IgD-negative memory B cell (primary cell): ENCODE measurements around the gene TMEM50B. TPM values are rescaled to one million over a fixed set of nuclear protein-coding genes. Genes with fewer than 3 reads are reported as not detected.
A peak's percentile ranks its signal among the peaks of the same experiment; 100 is the strongest.
"Not testable (repeated sequence)": the region's sequence is repeated elsewhere in the genome, so short reads cannot be mapped to it uniquely, and the experiment has no call there.

Experiments used
- H3K27ac Mint-ChIP-seq, 3 donors: one replicate each; pipeline ENCODE4 v1.8.0; 2020 to 2022; ENCODE audit warnings: mild to moderate bottlenecking in 3 of 3, mixed read lengths in 3 of 3, moderate library complexity in 1 of 3
- H3K27me3 Mint-ChIP-seq: one replicate; pipeline ENCODE4 v1.8.0; 2021; ENCODE audit warnings: mixed read lengths
- H3K36me3 Mint-ChIP-seq: one replicate; pipeline ENCODE4 v1.8.0; 2020; ENCODE audit warnings: mild to moderate bottlenecking, mixed read lengths
- H3K4me1 Mint-ChIP-seq, 3 donors: one replicate each; pipeline ENCODE4 v1.8.0; 2020 to 2022; ENCODE audit warnings: mixed read lengths in 3 of 3, mild to moderate bottlenecking in 1 of 3
- H3K4me3 Mint-ChIP-seq, 4 donors: one replicate each; pipeline ENCODE4 v1.8.0; 2020 to 2022; ENCODE audit warnings: mild to moderate bottlenecking in 4 of 4, mixed read lengths in 4 of 4, moderate library complexity in 3 of 4
- H3K9me3 Mint-ChIP-seq, 3 donors: one replicate each; pipeline ENCODE4 v1.8.0; 2020 to 2021; ENCODE audit warnings: mixed read lengths in 3 of 3, mild to moderate bottlenecking in 1 of 3
- polyA plus RNA-seq: library from polyadenylated mRNA; unstranded; fragments of 300-500 nt; fragmentation: Illumina TruSeq; gene quantifications from one replicate; pipeline ENCODE4 v1.2.3, GENCODE V29; 2021

TMEM50B gene
- polyA plus RNA-seq, 1 donor from 2014 or later, result 31.9 TPM

DNA sequence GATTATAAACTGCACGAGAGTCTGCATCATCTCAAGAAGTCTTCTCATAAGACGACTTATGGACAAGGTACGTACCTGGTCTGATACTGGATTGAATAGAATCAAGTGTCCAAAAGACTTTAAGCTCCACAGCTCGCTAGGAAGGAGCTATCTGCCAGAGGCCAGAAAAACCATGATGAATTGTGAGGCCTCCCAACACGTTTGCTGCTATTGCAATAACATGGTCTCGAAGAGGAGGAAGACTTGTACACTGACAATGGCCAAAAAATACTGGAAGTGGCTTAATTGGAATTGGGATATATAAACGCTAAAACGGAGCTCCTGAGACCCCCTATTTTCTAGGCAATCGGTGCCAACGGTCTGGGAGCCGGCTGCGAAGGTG lies 11.2 kb upstream of the TMEM50B start:
- Mint-ChIP-seq H3K36me3 (no peaks in the 10 kb centered on the region), H3K27ac (peak overlapping the region; percentile 71 to 88 (median 84)), H3K9me3 (no peaks in the 10 kb centered on the region), H3K4me1 (peaks cover 5 to 10% (median 5%) of the 10 kb centered on the region in 3 donors), H3K4me3 (peak overlapping the region; percentile 88 to 98 (median 94)), H3K27me3 (peaks cover 1% of the 10 kb centered on the region)

DNA sequence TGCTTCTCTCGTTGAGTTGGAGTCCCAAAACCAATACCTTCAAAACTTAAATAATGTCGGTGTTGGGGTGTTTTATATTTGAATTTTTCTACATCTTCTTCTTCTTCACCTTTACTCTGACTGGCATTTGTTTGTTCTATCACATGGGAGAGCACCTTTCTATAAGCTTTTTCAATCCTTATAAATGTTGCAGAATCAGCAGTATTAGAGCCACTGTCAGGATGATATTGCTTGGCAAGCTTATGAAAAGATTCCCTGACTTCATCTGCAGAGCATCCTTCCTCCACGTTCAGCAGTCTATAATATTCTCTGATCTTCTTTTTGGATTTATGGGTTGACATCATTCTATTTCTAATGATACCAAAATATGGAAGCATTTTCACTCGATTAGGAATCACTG lies 9.2 kb upstream of the TMEM50B start:
- Mint-ChIP-seq H3K27ac (peak overlapping the region in 2 of 3 donors; percentile 14 to 25), H3K4me1 (peaks cover 5 to 10% (median 5%) of the 10 kb centered on the region in 3 donors), H3K4me3 (peak overlapping the region in 1 of 4 donors; percentile 63), H3K9me3 (no peaks in the 10 kb centered on the region), H3K27me3 (peaks cover 1% of the 10 kb centered on the region), H3K36me3 (no peaks in the 10 kb centered on the region)

DNA sequence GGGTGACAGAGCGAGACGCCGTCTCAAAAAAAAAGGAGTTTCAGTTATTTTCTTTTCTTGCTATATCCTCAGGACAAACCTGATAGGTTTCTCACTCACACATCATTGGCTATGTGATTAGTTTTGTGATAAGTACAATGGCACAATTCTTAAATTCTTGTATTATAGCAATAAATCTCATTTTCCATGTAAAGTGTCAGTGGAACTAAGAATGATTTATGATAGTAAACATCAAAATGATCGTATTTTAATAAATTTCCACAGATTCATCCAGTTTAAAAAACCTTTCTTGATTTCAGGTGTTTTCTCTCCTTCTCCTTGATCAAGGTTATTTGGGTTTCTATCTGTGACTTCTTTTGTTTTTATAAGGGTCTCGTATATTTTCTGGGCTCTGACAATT lies 8.2 kb upstream of the TMEM50B start:
- Mint-ChIP-seq H3K27me3 (no peaks in the 10 kb centered on the region), H3K36me3 (no peaks in the 10 kb centered on the region), H3K9me3 (no peaks in the 10 kb centered on the region), H3K4me3 (peak overlapping the region in 1 of 4 donors; percentile 63), H3K27ac (no peak overlapping the region), H3K4me1 (peaks cover 5 to 10% (median 5%) of the 10 kb centered on the region in 3 donors)

DNA sequence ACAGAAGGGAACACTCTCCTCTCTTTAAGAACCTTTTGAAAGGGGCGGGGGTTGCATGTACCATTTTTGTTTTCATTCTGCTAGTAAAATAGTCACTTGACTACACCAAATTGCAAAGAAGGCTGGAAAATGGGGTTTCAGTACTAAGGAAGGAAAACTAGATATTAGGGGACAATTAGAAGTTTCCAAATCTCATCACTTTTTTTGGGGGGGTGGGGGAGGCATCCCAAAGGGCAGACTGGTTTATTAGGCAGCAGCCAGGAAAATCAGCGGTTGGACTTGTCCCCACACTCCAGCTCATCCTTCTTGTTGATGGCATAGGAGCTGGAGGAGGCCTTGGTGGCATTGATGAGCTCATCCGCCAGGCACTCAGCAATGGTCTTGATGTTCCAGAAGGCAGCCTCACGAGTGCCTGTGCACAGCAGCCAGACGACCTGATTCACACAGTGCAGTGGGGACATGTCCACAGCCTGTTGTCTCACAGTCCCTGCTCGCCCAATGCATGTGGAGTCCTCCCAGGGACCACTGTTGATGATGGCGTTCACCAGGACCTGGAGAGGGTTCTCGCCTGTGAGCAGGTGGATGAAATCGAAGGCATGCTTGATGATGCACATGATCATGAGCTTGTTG lies 1.7 kb upstream of the TMEM50B start:
- no peaks in the 10 kb centered on the region for H3K9me3 Mint-ChIP-seq
- peaks cover 1% of the 10 kb centered on the region for H3K36me3 Mint-ChIP-seq
- peak overlapping the region in 1 of 3 donors; percentile 97 for H3K27ac Mint-ChIP-seq
- H3K27me3 Mint-ChIP-seq, result no peaks in the 10 kb centered on the region
- peak overlapping the region in 3 of 4 donors; percentile 12 to 99 (median 95) for H3K4me3 Mint-ChIP-seq
- H3K4me1 Mint-ChIP-seq, result peaks cover 8 to 17% (median 12%) of the 10 kb centered on the region in 3 donors

DNA sequence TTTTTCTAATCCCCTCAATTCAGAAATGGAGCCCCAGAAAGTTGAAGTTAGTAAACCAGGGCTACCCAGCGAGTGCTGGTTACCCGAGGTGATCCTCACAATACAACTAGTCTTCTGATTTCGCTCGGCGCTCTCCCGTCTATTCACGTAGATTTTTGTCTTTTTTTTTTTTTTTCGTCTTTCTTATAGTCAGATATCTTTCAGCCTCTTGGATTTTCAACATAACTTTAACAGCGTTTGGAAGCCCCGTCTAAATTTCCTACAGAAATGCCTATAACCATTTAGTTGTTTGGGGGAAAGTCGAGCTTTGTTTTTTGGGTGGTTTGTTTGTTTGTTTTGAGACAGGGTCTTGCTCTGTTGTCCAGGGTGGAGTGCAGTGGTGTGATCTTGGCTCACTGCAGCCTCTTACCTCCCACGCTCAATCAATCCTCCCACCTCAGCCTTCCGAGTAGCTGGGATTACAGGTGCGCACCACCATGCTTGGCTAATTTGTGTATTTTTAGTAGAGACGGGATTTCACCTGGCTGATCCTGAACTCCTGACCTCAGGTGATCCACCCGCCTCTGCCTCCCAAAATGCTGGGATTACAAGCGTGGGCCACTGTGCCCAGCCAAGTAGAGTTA lies 818 bp upstream of the TMEM50B start:
- Mint-ChIP-seq H3K4me1 (peaks cover 8 to 17% (median 12%) of the 10 kb centered on the region in 3 donors), H3K36me3 (peaks cover 1% of the 10 kb centered on the region), H3K27ac (peak overlapping the region; percentile 83 to 97 (median 93)), H3K9me3 (no peaks in the 10 kb centered on the region), H3K4me3 (peak overlapping the region; percentile 91 to 99 (median 96)), H3K27me3 (no peaks in the 10 kb centered on the region)

DNA sequence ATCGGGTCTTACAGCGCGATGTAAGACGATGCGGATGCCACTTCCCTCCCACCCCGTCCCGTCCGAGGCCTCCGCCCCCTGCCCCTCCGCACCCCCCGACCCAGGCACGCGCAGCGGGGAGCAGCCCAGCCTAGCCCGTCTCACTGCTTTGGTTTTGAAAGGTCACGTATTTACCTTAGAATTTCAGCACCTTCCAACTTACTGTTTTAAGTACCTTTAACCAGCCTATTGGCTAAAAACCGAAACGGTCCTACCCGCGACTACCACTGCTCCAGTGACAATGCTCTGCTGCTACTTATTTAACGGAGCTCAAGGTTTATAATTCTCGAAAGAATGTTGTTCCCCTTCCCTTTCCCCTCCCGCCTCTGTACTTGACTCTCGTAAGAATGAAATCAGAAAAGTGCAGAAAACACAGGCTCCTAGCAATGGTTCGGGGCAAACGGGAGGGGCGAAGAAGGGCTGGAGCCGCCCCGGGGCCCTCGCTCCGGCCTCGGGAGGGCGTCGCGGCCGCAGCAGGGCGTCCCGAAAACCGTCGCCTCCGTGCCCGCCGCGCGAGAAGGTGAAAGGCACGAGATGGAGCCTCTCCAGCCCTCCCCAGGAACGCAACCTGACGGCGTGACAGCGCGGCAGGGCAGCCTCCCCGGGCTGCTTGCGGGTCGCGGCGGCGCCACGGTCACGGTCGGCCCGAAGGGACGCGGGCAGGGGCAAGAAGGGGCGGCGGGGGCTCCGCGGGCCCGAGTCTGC lies 667 bp downstream of the TMEM50B start:
- peak overlapping the region; percentile 73 to 97 (median 93) for H3K27ac Mint-ChIP-seq
- H3K36me3 Mint-ChIP-seq, result peaks cover 1% of the 10 kb centered on the region
- H3K9me3 Mint-ChIP-seq, result no peaks in the 10 kb centered on the region
- H3K27me3 Mint-ChIP-seq, result no peaks in the 10 kb centered on the region
- peak overlapping the region; percentile 91 to 99 (median 97) for H3K4me3 Mint-ChIP-seq
- peaks cover 8 to 17% (median 12%) of the 10 kb centered on the region in 3 donors for H3K4me1 Mint-ChIP-seq

DNA sequence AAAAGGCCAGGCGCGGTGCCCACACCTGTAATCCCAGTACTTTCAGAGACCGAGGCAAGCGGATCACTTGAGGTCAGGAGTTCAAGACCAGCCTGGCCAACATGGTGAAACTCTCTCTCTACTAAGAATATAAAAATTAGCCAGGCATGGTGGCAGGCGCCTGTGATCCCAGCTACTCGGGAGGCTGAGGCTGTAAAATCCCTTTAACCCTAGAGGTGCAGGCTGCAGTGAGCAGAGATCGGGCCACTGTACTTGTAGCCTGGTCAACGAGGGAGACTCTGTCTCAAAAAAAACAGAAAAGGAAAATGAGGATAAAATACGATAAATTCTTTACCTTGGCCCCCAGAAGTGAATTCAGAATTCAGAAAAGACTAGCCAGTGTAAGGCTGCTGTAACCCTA lies 1.6 kb downstream of the TMEM50B start:
- Mint-ChIP-seq H3K4me3 (peak overlapping the region; percentile 91 to 99 (median 97)), H3K9me3 (peaks cover 0 to 3% (median 0%) of the 10 kb centered on the region in 3 donors), H3K27me3 (no peaks in the 10 kb centered on the region), H3K27ac (peak overlapping the region; percentile 73 to 97 (median 93)), H3K36me3 (peaks cover 4% of the 10 kb centered on the region), H3K4me1 (peaks cover 12 to 17% (median 15%) of the 10 kb centered on the region in 3 donors)

DNA sequence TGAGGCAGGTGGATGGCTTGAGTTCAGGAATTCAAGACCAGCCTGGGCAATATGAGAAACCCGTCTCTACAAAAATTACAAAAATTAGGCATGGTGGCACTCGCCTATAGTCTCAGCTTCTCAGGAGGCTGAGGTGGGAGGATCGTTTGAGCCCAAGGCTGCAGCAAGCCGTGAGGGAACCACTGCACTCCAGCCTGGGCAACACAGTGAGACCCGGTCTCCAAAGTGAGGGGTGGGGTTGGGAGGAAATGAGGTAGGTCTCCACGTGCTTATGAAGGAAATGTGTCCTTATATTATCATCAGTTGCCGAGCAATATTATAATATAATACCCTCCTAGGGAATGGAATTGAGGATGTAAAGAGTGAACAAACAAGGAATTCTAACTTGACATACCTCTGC lies 2.7 kb downstream of the TMEM50B start:
- Mint-ChIP-seq H3K4me3 (peak overlapping the region in 3 of 4 donors; percentile 41 to 99 (median 51)), H3K27ac (peak overlapping the region in 1 of 3 donors; percentile 48), H3K4me1 (peaks cover 12 to 17% (median 14%) of the 10 kb centered on the region in 3 donors), H3K27me3 (no peaks in the 10 kb centered on the region), H3K9me3 (peaks cover 0 to 3% (median 0%) of the 10 kb centered on the region in 3 donors), H3K36me3 (peaks cover 6% of the 10 kb centered on the region)

DNA sequence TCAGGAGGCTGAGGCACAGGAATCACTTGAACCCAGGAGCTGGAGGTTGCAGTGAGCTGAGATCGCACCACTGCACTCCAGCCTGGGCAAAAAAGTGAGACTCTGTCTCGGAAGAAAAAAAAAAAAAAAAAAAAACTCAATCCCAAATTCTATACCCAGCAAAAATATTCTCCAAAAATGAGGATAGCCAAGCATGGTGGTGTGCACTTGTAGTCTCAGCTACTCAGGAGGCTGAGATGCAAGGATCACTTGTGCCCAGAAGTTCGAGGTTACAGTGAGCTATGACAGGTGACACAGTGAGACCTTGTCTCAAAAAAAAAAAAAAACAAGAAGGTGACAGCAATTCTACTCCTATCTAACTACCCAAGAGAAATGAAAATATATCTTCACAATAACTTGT lies 6.4 kb downstream of the TMEM50B start:
- Mint-ChIP-seq H3K27me3 (no peaks in the 10 kb centered on the region), H3K27ac (no peak overlapping the region), H3K36me3 (peaks cover 4% of the 10 kb centered on the region), H3K9me3 (peaks cover 0 to 3% (median 0%) of the 10 kb centered on the region in 3 donors), H3K4me3 (no peak overlapping the region), H3K4me1 (peaks cover 8 to 16% (median 12%) of the 10 kb centered on the region in 3 donors)

DNA sequence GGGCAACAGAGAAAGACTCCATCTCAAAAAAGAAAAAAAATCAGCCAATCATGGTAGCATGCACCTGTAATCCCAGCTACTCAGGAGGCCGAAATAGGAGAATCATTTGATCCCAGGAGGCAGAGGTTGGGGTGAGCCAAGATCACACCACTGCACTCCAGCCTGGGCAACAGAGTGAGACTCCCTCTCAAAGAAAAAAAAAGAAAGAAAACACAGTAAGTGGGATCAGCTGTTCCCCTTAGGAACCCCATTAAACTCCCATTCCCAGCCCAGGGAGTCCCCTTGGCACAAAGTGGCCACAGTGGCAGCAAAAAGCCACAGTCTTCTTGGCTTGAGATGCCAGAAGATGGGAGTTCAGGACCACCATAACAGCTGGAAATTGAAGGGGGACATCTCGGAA lies 9.1 kb downstream of the TMEM50B start:
- Mint-ChIP-seq H3K9me3 (peaks cover 0 to 3% (median 0%) of the 10 kb centered on the region in 3 donors), H3K4me3 (no peak overlapping the region), H3K4me1 (peaks cover 7 to 13% (median 12%) of the 10 kb centered on the region in 3 donors), H3K27me3 (no peaks in the 10 kb centered on the region), H3K27ac (peak overlapping the region in 1 of 3 donors; percentile 76), H3K36me3 (peaks cover 6% of the 10 kb centered on the region)

DNA sequence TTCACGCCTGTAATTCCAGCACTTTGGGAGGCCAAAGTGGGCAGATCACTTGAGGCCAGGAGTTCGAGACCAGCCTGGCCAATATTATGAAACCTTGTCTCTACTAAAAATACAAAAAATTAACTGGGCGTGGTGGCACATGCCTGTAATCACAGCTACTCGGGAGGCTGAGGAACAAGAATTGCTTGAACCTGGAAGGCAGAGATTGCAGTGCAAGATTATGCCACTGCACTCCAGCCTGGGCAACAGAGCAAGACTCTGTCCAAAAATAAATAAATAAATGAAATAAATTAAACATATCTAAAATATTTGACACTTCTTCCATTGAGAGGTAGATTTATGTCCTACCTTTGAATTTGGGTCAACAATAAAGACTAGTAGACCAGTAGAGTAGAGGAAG lies 10.6 kb downstream of the TMEM50B start:
- not testable (repeated sequence) for H3K36me3 Mint-ChIP-seq, H3K9me3 Mint-ChIP-seq, H3K4me3 Mint-ChIP-seq, H3K27ac Mint-ChIP-seq, H3K27me3 Mint-ChIP-seq
- H3K4me1 Mint-ChIP-seq, result peaks cover 7 to 13% (median 12%) of the 10 kb centered on the region in 3 donors

DNA sequence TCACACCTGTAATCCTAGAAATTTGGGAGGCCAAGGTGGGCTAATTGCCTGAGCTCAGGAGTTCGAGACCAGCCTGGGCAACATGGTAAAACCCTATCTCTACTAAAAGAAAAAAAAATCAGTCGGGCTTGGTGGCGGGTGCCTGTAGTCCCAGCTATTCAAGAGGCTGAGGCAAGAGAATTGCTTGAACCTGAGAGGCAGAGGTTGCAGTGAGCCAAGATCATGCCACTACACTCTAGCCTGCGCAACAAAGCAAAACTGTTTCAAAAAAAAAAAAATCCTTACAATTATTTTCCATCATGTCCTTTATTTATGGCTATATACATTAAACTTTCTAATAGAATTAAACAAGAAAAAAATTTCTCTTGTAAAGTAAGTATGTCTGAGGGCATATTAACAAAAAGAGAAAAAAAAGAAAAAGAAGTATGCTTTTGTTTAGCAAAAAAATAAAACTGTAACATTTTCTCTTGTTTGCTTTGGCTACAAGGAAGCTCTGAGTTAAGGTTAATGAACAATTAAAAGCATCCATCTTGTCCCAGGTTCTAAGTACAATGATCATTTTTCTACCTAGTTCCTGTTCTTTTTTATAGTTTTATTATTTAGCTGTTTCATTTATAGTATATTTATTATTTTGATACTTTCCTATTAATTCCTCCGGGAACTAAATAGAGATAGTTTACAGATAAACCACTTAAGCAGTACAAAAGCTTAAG lies 18.1 kb downstream of the TMEM50B start:
- no peaks in the 10 kb centered on the region for H3K27me3 Mint-ChIP-seq
- H3K4me3 Mint-ChIP-seq, result no peak overlapping the region
- peaks cover 3% of the 10 kb centered on the region for H3K36me3 Mint-ChIP-seq
- no peaks in the 10 kb centered on the region for H3K4me1 Mint-ChIP-seq
- H3K27ac Mint-ChIP-seq, result no peak overlapping the region
- no peaks in the 10 kb centered on the region for H3K9me3 Mint-ChIP-seq

DNA sequence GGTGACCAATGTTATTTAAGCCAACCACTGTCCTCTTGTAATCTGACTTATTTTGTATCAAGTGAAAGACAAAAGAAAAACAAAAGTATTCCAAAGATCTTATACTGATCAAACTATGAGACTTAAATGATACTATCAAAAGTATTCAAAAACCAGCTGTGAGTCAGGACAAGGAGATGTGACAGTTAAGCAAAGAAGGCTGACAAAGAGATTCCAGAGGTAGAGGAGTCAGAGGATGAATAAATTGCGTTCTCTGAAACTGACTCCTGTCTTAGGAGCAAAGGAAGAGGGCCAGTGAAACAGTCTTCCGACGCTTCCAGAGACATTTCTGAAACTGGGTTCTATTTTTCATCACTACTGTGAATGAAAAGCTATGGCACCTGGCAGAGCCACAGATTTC lies 20.9 kb downstream of the TMEM50B start:
- no peaks in the 10 kb centered on the region for H3K27me3 Mint-ChIP-seq
- H3K4me3 Mint-ChIP-seq, result no peak overlapping the region
- peaks cover 3% of the 10 kb centered on the region for H3K36me3 Mint-ChIP-seq
- no peaks in the 10 kb centered on the region for H3K9me3 Mint-ChIP-seq
- H3K4me1 Mint-ChIP-seq, result no peaks in the 10 kb centered on the region
- no peak overlapping the region for H3K27ac Mint-ChIP-seq

DNA sequence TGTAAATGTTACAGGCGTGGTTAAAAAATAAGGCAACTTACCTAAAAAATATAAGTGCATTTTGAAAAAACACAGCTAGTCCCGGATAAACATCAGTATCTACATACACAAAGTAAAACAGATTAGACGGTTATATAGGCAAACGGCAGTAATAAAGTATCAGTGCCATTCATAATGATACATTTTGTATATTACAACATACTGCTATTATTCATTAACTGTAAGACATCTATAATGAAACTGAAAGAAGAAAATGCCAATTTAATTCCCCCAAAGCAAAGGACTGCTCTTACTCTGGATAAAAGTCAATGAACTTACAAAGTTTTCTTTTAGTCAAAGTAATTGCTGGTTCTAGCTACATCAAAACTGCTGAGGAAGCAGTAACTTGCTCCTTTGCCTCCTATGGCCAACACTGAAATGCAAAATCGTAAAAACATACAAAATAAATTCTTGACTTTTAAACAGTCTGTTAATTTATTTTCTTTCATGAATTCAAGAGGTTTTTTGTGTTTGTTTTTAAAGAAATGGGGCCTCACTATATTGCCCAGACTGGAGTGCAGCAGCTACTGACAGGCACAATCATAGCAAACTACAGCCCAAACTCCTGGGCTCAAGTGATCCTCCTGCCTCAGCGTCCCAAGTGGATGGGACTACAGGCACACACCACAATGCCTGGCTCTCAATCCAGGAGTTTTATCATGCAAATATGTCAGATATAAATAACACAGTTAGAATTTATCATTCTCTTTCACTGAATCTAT lies 23.9 kb downstream of the TMEM50B start:
- Mint-ChIP-seq H3K27ac (no peak overlapping the region), H3K4me1 (no peaks in the 10 kb centered on the region), H3K9me3 (no peaks in the 10 kb centered on the region), H3K27me3 (no peaks in the 10 kb centered on the region), H3K36me3 (peaks cover 3% of the 10 kb centered on the region), H3K4me3 (no peak overlapping the region)
